Measurements from ENCODE around the gene RGS3. TPM values are rescaled to one million over a fixed set of nuclear protein-coding genes. Genes with fewer than 3 reads are reported as not detected.

Gene RGS3
- polyA plus RNA-seq, 2 of the 4 experiments (the other 2 are of a cell fraction): 19.6 to 22.9 TPM

GRCh38 chr9:113624721-113625120 is 161.2 kb downstream of the RGS3 start:
- no peak for ATAC-seq
- Histone ChIP-seq H3K4me1 (peaks cover 37% of the 10 kb centered on the region), H3K4me3 (no peak overlapping the region), H3K4me2 (no peak overlapping the region), H3K27ac (peak overlapping the region in 1 of 2 experiments; percentile 30; a peak in 1 of 6 replicates), H3K9me3 (no peaks in the 10 kb centered on the region)
- WGBS (ENCODE audit: missing lambda C conversion rate): 64% methylated on average over 9 of the region's 9 CpGs
- no peak for FAIRE-seq
- no peak for TF ChIP-seq RCOR1 (IDR thresholded peaks at IDR 0.05; ENCODE audit: low read depth, low read length)
- no peak for TF ChIP-seq NPAS2 (CRISPR knock-in tag; IDR thresholded peaks at IDR 0.05; ENCODE audit: borderline replicate concordance)
- no peak for TF ChIP-seq KDM1A (IDR thresholded peaks at IDR 0.05; ENCODE audit: low read depth)
- no peak for TF ChIP-seq EHMT2 (IDR thresholded peaks at IDR 0.05; ENCODE audit: low read depth)
- TF ChIP-seq CBX8 (IDR thresholded peaks at IDR 0.05): no peak
- TF ChIP-seq RAD21 (conservative IDR thresholded peaks at IDR 0.05 in 1 of 2, IDR thresholded peaks at IDR 0.05 in 1 of 2): no peak
- no peak for TF ChIP-seq SMC3 (IDR thresholded peaks at IDR 0.05)
- no peak for TF ChIP-seq CBX2 (IDR thresholded peaks at IDR 0.05; ENCODE audit: borderline replicate concordance, low read depth)
- no peak for TF ChIP-seq CEBPB (IDR thresholded peaks at IDR 0.05)
- TF ChIP-seq MAFK (IDR thresholded peaks at IDR 0.05; ENCODE audit: partially characterized antibody): no peak
- TF ChIP-seq MAX (IDR thresholded peaks at IDR 0.05): no peak
- no peak for TF ChIP-seq USF2 (IDR thresholded peaks at IDR 0.05)
- TF ChIP-seq CHD4 (IDR thresholded peaks at IDR 0.05; ENCODE audit: borderline replicate concordance): no peak
- TF ChIP-seq KDM5A (IDR thresholded peaks at IDR 0.05): no peak
- ChIA-PET CTCF (interaction anchor here (1.0 to 10.9 kb wide), 7 partner anchors 9 to 178 kb away, joined by 3 to 120 read pairs (median 6); no protein-coding TSS in a partner anchor), POLR2A (no interaction called here)
- DNase-seq (ENCODE audit: low read depth in 1 of 2, low spot score in 1 of 2): no peak

DNA sequence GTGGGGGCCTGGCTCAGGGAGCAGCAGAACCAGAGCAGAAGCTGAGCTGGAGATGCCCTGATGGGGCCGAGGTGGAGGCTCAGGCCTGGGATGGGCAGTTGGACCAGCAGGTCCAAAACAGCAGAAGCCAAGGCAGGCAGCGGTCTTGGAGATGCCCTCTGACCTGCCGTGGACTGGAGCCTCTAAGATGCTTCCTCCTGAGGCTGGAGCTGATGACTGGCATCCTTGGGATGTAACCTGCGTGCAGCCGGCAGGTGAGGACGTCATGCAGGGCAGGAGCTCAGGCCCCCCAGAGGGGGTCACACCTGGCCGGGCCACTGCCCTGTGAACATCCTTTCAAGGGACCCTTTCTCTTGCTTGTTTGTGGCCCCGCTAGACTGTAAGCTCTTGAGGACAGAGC is 162.0 kb downstream of the RGS3 start:
- FAIRE-seq (no peak), ATAC-seq (no peak), DNase-seq (ENCODE audit: low read depth in 1 of 2, low spot score in 1 of 2) (no peak)
- Histone ChIP-seq H3K4me3 (no peak overlapping the region), H3K9me3 (no peaks in the 10 kb centered on the region), H3K4me1 (peaks cover 29% of the 10 kb centered on the region), H3K4me2 (no peak overlapping the region), H3K27ac (0 out of 6 replicates have a peak overlapping the region, but pooled peaks of 1 of the 2 experiments have one; percentile 30)
- ChIA-PET POLR2A (no interaction called here), CTCF (interaction anchor here (1.0 to 10.9 kb wide), 7 partner anchors 9 to 179 kb away, joined by 3 to 120 read pairs (median 6); no protein-coding TSS in a partner anchor)
- 85% methylated on average over 8 of the region's 8 CpGs for WGBS (ENCODE audit: missing lambda C conversion rate)
- no peak for TF ChIP-seq JUNB (IDR thresholded peaks at IDR 0.05)
- no peak for TF ChIP-seq RFX5 (IDR thresholded peaks at IDR 0.05)
- no peak for TF ChIP-seq TFCP2L1 (CRISPR knock-in tag; IDR thresholded peaks at IDR 0.05)
- TF ChIP-seq CHD2 (IDR thresholded peaks at IDR 0.05; ENCODE audit: low read length, partially characterized antibody): no peak
- TF ChIP-seq CBX2 (IDR thresholded peaks at IDR 0.05; ENCODE audit: borderline replicate concordance, low read depth): no peak
- TF ChIP-seq ELK1 (IDR thresholded peaks at IDR 0.05; ENCODE audit: low read depth, low read length): no peak
- TF ChIP-seq, protein P1, sequence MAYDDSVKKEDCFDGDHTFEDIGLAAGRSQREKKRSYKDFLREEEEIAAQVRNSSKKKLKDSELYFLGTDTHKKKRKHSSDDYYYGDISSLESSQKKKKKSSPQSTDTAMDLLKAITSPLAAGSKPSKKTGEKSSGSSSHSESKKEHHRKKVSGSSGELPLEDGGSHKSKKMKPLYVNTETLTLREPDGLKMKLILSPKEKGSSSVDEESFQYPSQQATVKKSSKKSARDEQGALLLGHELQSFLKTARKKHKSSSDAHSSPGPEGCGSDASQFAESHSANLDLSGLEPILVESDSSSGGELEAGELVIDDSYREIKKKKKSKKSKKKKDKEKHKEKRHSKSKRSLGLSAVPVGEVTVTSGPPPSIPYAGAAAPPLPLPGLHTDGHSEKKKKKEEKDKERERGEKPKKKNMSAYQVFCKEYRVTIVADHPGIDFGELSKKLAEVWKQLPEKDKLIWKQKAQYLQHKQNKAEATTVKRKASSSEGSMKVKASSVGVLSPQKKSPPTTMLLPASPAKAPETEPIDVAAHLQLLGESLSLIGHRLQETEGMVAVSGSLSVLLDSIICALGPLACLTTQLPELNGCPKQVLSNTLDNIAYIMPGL (CRISPR knock-in tag; IDR thresholded peaks at IDR 0.05; ENCODE audit: borderline replicate concordance): no peak
- TF ChIP-seq RAD21 (conservative IDR thresholded peaks at IDR 0.05 in 1 of 2, IDR thresholded peaks at IDR 0.05 in 1 of 2): no peak
- no peak for TF ChIP-seq FOSB (CRISPR knock-in tag; IDR thresholded peaks at IDR 0.05)
- TF ChIP-seq MAX (IDR thresholded peaks at IDR 0.05): no peak
- no peak for TF ChIP-seq PHF8 (IDR thresholded peaks at IDR 0.05; ENCODE audit: borderline replicate concordance, low read depth)
- TF ChIP-seq EP300 (IDR thresholded peaks at IDR 0.05): no peak
- TF ChIP-seq KDM5A (IDR thresholded peaks at IDR 0.05): no peak
- no peak for TF ChIP-seq HOXB5 (CRISPR knock-in tag; IDR thresholded peaks at IDR 0.05)
- TF ChIP-seq HEYL (CRISPR knock-in tag; IDR thresholded peaks at IDR 0.05): no peak
- no peak for TF ChIP-seq BHLHE40 (IDR thresholded peaks at IDR 0.05; ENCODE audit: low read depth, low read length)
- TF ChIP-seq, protein P2, sequence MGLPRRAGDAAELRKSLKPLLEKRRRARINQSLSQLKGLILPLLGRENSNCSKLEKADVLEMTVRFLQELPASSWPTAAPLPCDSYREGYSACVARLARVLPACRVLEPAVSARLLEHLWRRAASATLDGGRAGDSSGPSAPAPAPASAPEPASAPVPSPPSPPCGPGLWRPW (IDR thresholded peaks at IDR 0.05): no peak
- TF ChIP-seq NPAS2 (CRISPR knock-in tag; IDR thresholded peaks at IDR 0.05; ENCODE audit: borderline replicate concordance): no peak
- TF ChIP-seq KDM1A (IDR thresholded peaks at IDR 0.05; ENCODE audit: low read depth): no peak
- no peak for TF ChIP-seq RARB (CRISPR knock-in tag; IDR thresholded peaks at IDR 0.05)

Measured in A549 (cell line).